HG03378 (cell line): ENCODE data around the gene MAML2.

ENCODE experiments used
- ATAC-seq: cut with Tn5 transposase; IDR thresholded peaks from one replicate; pipeline ENCODE4 v1.9.1; 2021; ENCODE audit warnings: mild to moderate bottlenecking, moderate library complexity; ENCODE audit not compliant: unreplicated experiment

MAML2 gene

GRCh38 chr11:96107143-96107824 is 235.7 kb downstream of the MAML2 start:
- no peak for ATAC-seq

GRCh38 chr11:96106645-96107044 is 236.3 kb downstream of the MAML2 start:
- ATAC-seq, result no peak

GRCh38 chr11:96105944-96106343 is 237.1 kb downstream of the MAML2 start:
- no peak for ATAC-seq

- no peak for ATAC-seq
Observed at GRCh38 chr11:96105197-96105895, 237.6 kb downstream of the MAML2 start.

GRCh38 chr11:96104496-96104895 is 238.5 kb downstream of the MAML2 start:
- ATAC-seq, result no peak

GRCh38 chr11:96103721-96104120 is 239.3 kb downstream of the MAML2 start:
- ATAC-seq, result no peak

GRCh38 chr11:96103102-96103501 is 239.9 kb downstream of the MAML2 start:
- no peak for ATAC-seq

GRCh38 chr11:96102664-96103078 is 240.3 kb downstream of the MAML2 start:
- no peak for ATAC-seq

GRCh38 chr11:96101146-96101545 is 241.8 kb downstream of the MAML2 start:
- no peak for ATAC-seq

GRCh38 chr11:96098511-96099241 is 244.3 kb downstream of the MAML2 start:
- no peak for ATAC-seq

- ATAC-seq, result no peak
Observed at GRCh38 chr11:96097844-96098421, 245.1 kb downstream of the MAML2 start.

GRCh38 chr11:96096360-96096759 is 246.6 kb downstream of the MAML2 start:
- no peak for ATAC-seq

GRCh38 chr11:96095884-96096303 is 247.1 kb downstream of the MAML2 start:
- no peak for ATAC-seq

GRCh38 chr11:96094156-96094555 is 248.8 kb downstream of the MAML2 start:
- no peak for ATAC-seq

GRCh38 chr11:96092511-96092910 is 250.5 kb downstream of the MAML2 start:
- no peak for ATAC-seq

- peak; percentile 60 for ATAC-seq
Observed at GRCh38 chr11:96091476-96091875, 251.5 kb downstream of the MAML2 start.

GRCh38 chr11:96090711-96091110 is 252.3 kb downstream of the MAML2 start:
- no peak for ATAC-seq

GRCh38 chr11:96088914-96089313 is 254.1 kb downstream of the MAML2 start:
- ATAC-seq, result no peak

GRCh38 chr11:96086111-96086510 is 256.9 kb downstream of the MAML2 start:
- ATAC-seq, result no peak

GRCh38 chr11:96085319-96085930 is 257.6 kb downstream of the MAML2 start:
- no peak for ATAC-seq
